CD4-positive, alpha-beta T cell (primary cell): ENCODE data around the gene SNX20. TPM values are rescaled to one million over a fixed set of nuclear protein-coding genes. Genes with fewer than 3 reads are reported as not detected.

Source experiments
- ATAC-seq: fragments of 200-7000 bp; cut with Tn5 transposase; one replicate; pipeline ENCODE4 v1.10.0; 2022; ENCODE audit warnings: mild to moderate bottlenecking; ENCODE audit not compliant: poor library complexity
- CTCF ChIA-PET: fragments of 350-600 bp; sonication (Branson Sonifier 250); formaldehyde crosslinking; loops from one replicate; lab custom pipeline; 2021; ENCODE audit warnings: antibody characterized with exemption, inconsistent platforms; lab: Charles Lee
- POLR2A ChIA-PET: fragments of 350-600 bp; sonication (Branson Sonifier 250); formaldehyde crosslinking; loops from one replicate; lab custom pipeline; 2021; ENCODE audit warnings: antibody characterized with exemption, inconsistent platforms; lab: Charles Lee
- DNase-seq, 14 experiments: peaks; one replicate each; pipeline ENCODE4 v3.0.0-alpha.2; 2013 to 2020; ENCODE audit warnings: mixed read lengths in 2 of 14
- H3K27ac ChIP-seq, 2 donors: one replicate each; pipeline versions ENCODE4 v1.5.1 to v1.7.0; 2013; ENCODE audit warnings: low read length in 2 of 2, low read depth in 1 of 2, mild to moderate bottlenecking in 1 of 2
- H3K27me3 ChIP-seq, 2 experiments: 1 replicate in 1 of 2; 2 replicates in 1 of 2; pipeline versions ENCODE4 v1.6.1 to v1.7.0; 2013; ENCODE audit warnings: low read length in 2 of 2, control low read depth in 1 of 2, mild to moderate bottlenecking in 1 of 2, moderate library complexity in 1 of 2; ENCODE audit not compliant: insufficient read depth in 2 of 2, control insufficient read depth in 1 of 2
- H3K36me3 ChIP-seq: one replicate; pipeline ENCODE4 v1.6.1; 2013; ENCODE audit warnings: low read length, control low read depth; ENCODE audit not compliant: insufficient read depth
- H3K4me1 ChIP-seq: one replicate; pipeline ENCODE4 v1.6.1; 2013; ENCODE audit warnings: low read length, control low read depth; ENCODE audit not compliant: insufficient read depth
- H3K4me3 ChIP-seq: one replicate; pipeline ENCODE4 v1.5.1; 2013; ENCODE audit warnings: mild to moderate bottlenecking, low read length, moderate library complexity
- H3K9me3 ChIP-seq, 2 experiments: 1 replicate in 1 of 2; 2 replicates in 1 of 2; pipeline versions ENCODE4 v1.6.1 to v1.7.0; 2013; ENCODE audit warnings: low read length in 2 of 2, mild to moderate bottlenecking in 2 of 2, control low read depth in 1 of 2, moderate library complexity in 1 of 2; ENCODE audit not compliant: control insufficient read depth in 1 of 2, insufficient read depth in 1 of 2
- H3K27ac Mint-ChIP-seq: one replicate; pipeline ENCODE4 v1.8.0; 2020; ENCODE audit warnings: mixed read lengths
- H3K27me3 Mint-ChIP-seq: one replicate; pipeline ENCODE4 v1.8.0; 2021; ENCODE audit warnings: mixed read lengths
- H3K36me3 Mint-ChIP-seq: one replicate; pipeline ENCODE4 v1.8.0; 2021; ENCODE audit warnings: low read depth, mixed read lengths
- H3K4me1 Mint-ChIP-seq: one replicate; pipeline ENCODE4 v1.8.0; 2021; ENCODE audit warnings: low read depth, mixed read lengths
- H3K4me3 Mint-ChIP-seq: one replicate; pipeline ENCODE4 v1.8.0; 2020; ENCODE audit warnings: mild to moderate bottlenecking, mixed read lengths
- H3K9me3 Mint-ChIP-seq: one replicate; pipeline ENCODE4 v1.8.0; 2020; ENCODE audit warnings: mixed read lengths
- CTCF ChIP-seq: fragments of 200-600 bp; IDR thresholded peaks from one replicate; pipeline ENCODE4 v1.8.0; 2022; ENCODE audit warnings: antibody characterized with exemption, mild to moderate bottlenecking
- intact Hi-C, 2 experiments: fragments of 100-400 bp; cut with DNase I in 1 of 2; cut with micrococcal nuclease in 1 of 2; formaldehyde crosslinking; loops; one replicate each; pipeline versions ENCODE4 v1.15.1 to v1.9.0; 2023 to 2025; cut with DNase I, micrococcal nuclease
- total RNA-seq, 174 experiments: library from RNA in 2 of 174; stranded (reverse) in 2 of 174; gene quantifications; one replicate each; pipeline ENCODE4 v1.2.3 and lab custom pipeline; 2021 to 2026

SNX20 gene
- total RNA-seq, 2 experiments from 2014 or later, result 26.6 TPM

DNA sequence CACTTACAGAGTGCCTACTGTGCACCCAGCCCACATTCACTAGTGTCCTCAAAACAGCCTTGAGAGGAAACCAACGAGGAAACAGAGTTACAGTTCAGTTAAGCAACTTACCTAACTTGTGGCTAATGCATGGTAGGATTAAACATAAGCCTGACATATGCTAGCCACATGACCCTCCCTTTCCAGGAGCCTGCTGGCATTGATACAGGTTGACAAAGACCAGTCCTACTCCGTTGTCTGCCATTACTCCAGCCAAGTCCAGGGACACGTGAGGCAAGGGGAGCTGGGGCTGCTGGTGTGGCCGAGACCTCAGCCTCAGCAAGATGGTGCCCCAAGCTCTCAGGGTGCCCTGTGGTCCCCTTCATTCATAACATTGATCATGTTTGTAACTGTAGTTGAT lies 37.9 kb downstream of the SNX20 start:
- H3K27me3 Mint-ChIP-seq, result no peaks in the 10 kb centered on the region
- Histone ChIP-seq H3K4me3 (no peak overlapping the region), H3K36me3 (no peaks in the 10 kb centered on the region), H3K9me3 (no peaks in the 10 kb centered on the region), H3K4me1 (peaks cover 4% of the 10 kb centered on the region), H3K27me3 (no peaks in the 10 kb centered on the region), H3K27ac (no peak overlapping the region)
- CTCF ChIA-PET, result no interaction called here
- H3K4me3 Mint-ChIP-seq, result no peak overlapping the region
- H3K36me3 Mint-ChIP-seq, result no peaks in the 10 kb centered on the region
- intact Hi-C loops, result loop anchor here in 1 of 2 experiments (5.0 kb wide), 1 partner anchor 431 kb away; no protein-coding TSS in a partner anchor
- DNase-seq, result no peak
- POLR2A ChIA-PET, result no interaction called here
- no peak for TF ChIP-seq CTCF
- H3K4me1 Mint-ChIP-seq, result peaks cover 6% of the 10 kb centered on the region
- no peak overlapping the region for H3K27ac Mint-ChIP-seq
- no peaks in the 10 kb centered on the region for H3K9me3 Mint-ChIP-seq
- ATAC-seq, result no peak

DNA sequence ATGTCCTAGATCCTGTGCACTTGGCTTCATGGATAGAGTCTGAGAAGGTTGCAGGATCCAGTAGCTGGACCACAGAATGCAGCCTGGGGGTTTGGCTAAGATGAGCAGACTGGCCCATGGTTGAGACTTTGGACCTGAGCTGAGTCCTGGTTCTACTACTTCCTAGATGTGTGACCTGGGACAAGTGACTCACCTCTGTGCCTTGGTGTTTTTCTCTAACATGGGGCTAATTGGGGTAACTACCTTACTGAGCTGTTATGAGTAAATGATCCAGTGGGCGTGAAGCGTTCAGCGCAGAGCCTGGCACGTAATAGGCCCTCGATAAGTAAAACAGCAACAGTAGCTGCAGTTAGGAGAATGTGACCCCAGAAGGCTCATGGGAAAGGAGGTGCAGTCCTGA lies 38.8 kb downstream of the SNX20 start:
- ChIA-PET CTCF (interaction anchor here (0.9 kb wide), 1 partner anchor 23 kb away, joined by 3 read pairs; no protein-coding TSS in a partner anchor), POLR2A (no interaction called here)
- H3K4me3 Mint-ChIP-seq, result no peak overlapping the region
- Histone ChIP-seq H3K27me3 (no peaks in the 10 kb centered on the region), H3K9me3 (no peaks in the 10 kb centered on the region), H3K27ac (no peak overlapping the region), H3K4me3 (no peak overlapping the region), H3K36me3 (no peaks in the 10 kb centered on the region), H3K4me1 (peaks cover 4% of the 10 kb centered on the region)
- no peak for DNase-seq
- H3K4me1 Mint-ChIP-seq, result peaks cover 6% of the 10 kb centered on the region
- ATAC-seq, result no peak
- H3K27me3 Mint-ChIP-seq, result no peaks in the 10 kb centered on the region
- no peaks in the 10 kb centered on the region for H3K36me3 Mint-ChIP-seq
- TF ChIP-seq CTCF, result no peak
- intact Hi-C loops, result loop anchor here in 1 of 2 experiments (5.0 kb wide), 1 partner anchor 430 kb away; no protein-coding TSS in a partner anchor
- no peaks in the 10 kb centered on the region for H3K9me3 Mint-ChIP-seq
- H3K27ac Mint-ChIP-seq, result no peak overlapping the region

DNA sequence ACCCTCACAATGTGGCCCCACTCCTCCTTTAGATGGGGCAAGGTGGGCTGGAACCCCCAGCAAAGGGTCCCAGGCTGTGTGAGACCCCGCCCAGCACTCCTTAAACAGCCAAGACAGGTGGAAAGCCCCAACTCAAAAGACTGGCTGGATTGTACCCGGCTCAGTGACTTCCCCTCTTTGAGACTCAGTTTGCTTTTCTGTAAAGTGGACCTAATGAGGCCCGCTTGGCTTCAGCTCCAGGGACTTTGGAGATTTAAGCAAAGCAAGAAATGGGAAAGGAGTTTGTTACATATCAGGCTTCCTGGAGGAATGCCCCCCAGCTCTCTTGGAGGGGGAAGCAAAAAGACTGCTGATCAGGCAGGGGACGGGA lies 39.3 kb downstream of the SNX20 start:
- CTCF ChIA-PET, result no interaction called here
- intact Hi-C loops, result loop anchor here in 1 of 2 experiments (5.0 kb wide), 1 partner anchor 430 kb away; no protein-coding TSS in a partner anchor
- Mint-ChIP-seq H3K4me3 (no peak overlapping the region), H3K36me3 (no peaks in the 10 kb centered on the region), H3K27ac (no peak overlapping the region), H3K27me3 (no peaks in the 10 kb centered on the region), H3K4me1 (peaks cover 6% of the 10 kb centered on the region), H3K9me3 (no peaks in the 10 kb centered on the region)
- no peak for TF ChIP-seq CTCF
- POLR2A ChIA-PET, result no interaction called here
- H3K27ac ChIP-seq, result no peak overlapping the region
- H3K4me3 ChIP-seq, result no peak overlapping the region
- DNase-seq (no peak), ATAC-seq (no peak)
- no peaks in the 10 kb centered on the region for H3K9me3 ChIP-seq
- peaks cover 4% of the 10 kb centered on the region for H3K4me1 ChIP-seq
- no peaks in the 10 kb centered on the region for H3K27me3 ChIP-seq
- H3K36me3 ChIP-seq, result no peaks in the 10 kb centered on the region
